WTC11 (cell line): ENCODE results near the gene SLIT3. TPM values are rescaled to one million over a fixed set of nuclear protein-coding genes. Genes with fewer than 3 reads are reported as not detected.

Source experiments
- ATAC-seq: fragments of 200-7000 bp; cut with Tn5 transposase; 2 replicates; pipeline ENCODE4 v1.10.0; 2021; ENCODE audit warnings: mild to moderate bottlenecking, moderate library complexity
- CTCF ChIA-PET: fragments of 300-600 bp; sonication (Branson Sonifier 250); formaldehyde crosslinking; loops from one replicate; lab custom pipeline; 2021; ENCODE audit warnings: antibody characterized with exemption; lab: Charles Lee
- POLR2A ChIA-PET: fragments of 350-600 bp; sonication (Branson Sonifier 250); formaldehyde crosslinking; loops from one replicate; lab custom pipeline; 2021; ENCODE audit warnings: antibody characterized with exemption; lab: Charles Lee
- DNase-seq: peaks from one replicate; pipeline ENCODE4 v3.0.0; 2021; ENCODE audit warnings: low spot score
- H3K27ac Mint-ChIP-seq: 2 replicates; pipeline ENCODE4 v1.8.0; 2021; ENCODE audit warnings: mixed read lengths
- H3K27me3 Mint-ChIP-seq: 2 replicates; pipeline ENCODE4 v1.8.0; 2021; ENCODE audit warnings: low read depth, mild to moderate bottlenecking, moderate library complexity, mixed read lengths
- H3K36me3 Mint-ChIP-seq: 2 replicates; pipeline ENCODE4 v1.8.0; 2021; ENCODE audit warnings: mixed read lengths
- H3K4me1 Mint-ChIP-seq: 2 replicates; pipeline ENCODE4 v1.8.0; 2022; ENCODE audit warnings: mixed read lengths
- H3K4me3 Mint-ChIP-seq: 2 replicates; pipeline ENCODE4 v1.8.0; 2021; ENCODE audit warnings: mild to moderate bottlenecking, moderate library complexity, mixed read lengths
- H3K9me3 Mint-ChIP-seq: 2 replicates; pipeline ENCODE4 v1.8.0; 2021; ENCODE audit warnings: mixed read lengths
- ATF1 ChIP-seq: sonication (generic); formaldehyde crosslinking; IDR thresholded peaks from 2 replicates; pipeline ENCODE4 v1.8.1; 2023; ENCODE audit warnings: mild to moderate bottlenecking, moderate library complexity, missing genetic modification reagents
- CREB1 ChIP-seq: sonication (generic); formaldehyde crosslinking; IDR thresholded peaks from 2 replicates; pipeline ENCODE4 v1.8.0; 2023; ENCODE audit warnings: mild to moderate bottlenecking, missing genetic modification reagents
- FOXJ3 ChIP-seq: sonication (generic); formaldehyde crosslinking; IDR thresholded peaks from 2 replicates; pipeline ENCODE4 v1.9.0; 2021; ENCODE audit warnings: missing genetic modification reagents, mild to moderate bottlenecking, borderline replicate concordance
- GABPB1 ChIP-seq: sonication (generic); formaldehyde crosslinking; IDR thresholded peaks from 2 replicates; pipeline ENCODE4 v1.8.1; 2023; ENCODE audit warnings: mild to moderate bottlenecking, missing genetic modification reagents
- HMGA2 ChIP-seq: fragments of 250-450 bp; sonication (Bioruptor Pico); IDR thresholded peaks from 2 replicates; pipeline ENCODE4 v1.4.0; 2021; ENCODE audit warnings: mild to moderate bottlenecking, moderate library complexity
- IRF2 ChIP-seq: sonication (generic); formaldehyde crosslinking; IDR thresholded peaks from 2 replicates; pipeline ENCODE4 v1.8.0; 2022; ENCODE audit warnings: low read depth, missing genetic modification reagents, borderline replicate concordance
- MAX ChIP-seq: sonication (generic); formaldehyde crosslinking; IDR thresholded peaks from 2 replicates; pipeline ENCODE4 v1.8.0; 2022; ENCODE audit warnings: mild to moderate bottlenecking, missing genetic modification reagents
- MYBL2 ChIP-seq: sonication (generic); formaldehyde crosslinking; IDR thresholded peaks from 2 replicates; pipeline ENCODE4 v1.8.1; 2023; ENCODE audit warnings: mild to moderate bottlenecking, moderate library complexity, missing genetic modification reagents
- NFATC4 ChIP-seq: fragments of 250-450 bp; sonication (Bioruptor Pico); IDR thresholded peaks from 2 replicates; pipeline ENCODE4 v1.9.0; 2021; ENCODE audit warnings: mild to moderate bottlenecking
- NR1H2 ChIP-seq: sonication (generic); formaldehyde crosslinking; IDR thresholded peaks from 2 replicates; pipeline ENCODE4 v1.9.0; 2021; ENCODE audit warnings: mild to moderate bottlenecking, moderate library complexity, missing genetic modification reagents
- NR2C2 ChIP-seq: sonication (generic); formaldehyde crosslinking; IDR thresholded peaks from 2 replicates; pipeline ENCODE4 v1.8.0; 2022; ENCODE audit warnings: mild to moderate bottlenecking, missing genetic modification reagents
- PRRX2 ChIP-seq: fragments of 250-450 bp; sonication (Bioruptor Pico); IDR thresholded peaks from 2 replicates; pipeline ENCODE4 v1.8.0; 2021; ENCODE audit warnings: mild to moderate bottlenecking
- TCF7 ChIP-seq: sonication (generic); formaldehyde crosslinking; IDR thresholded peaks from 2 replicates; pipeline ENCODE4 v1.8.0; 2022; ENCODE audit warnings: mild to moderate bottlenecking, low read depth, missing genetic modification reagents, moderate library complexity
- TEAD4 ChIP-seq: sonication (generic); formaldehyde crosslinking; IDR thresholded peaks from 2 replicates; pipeline ENCODE4 v1.8.0; 2022; ENCODE audit warnings: mild to moderate bottlenecking, missing genetic modification reagents
- ZNF138 ChIP-seq: sonication (generic); formaldehyde crosslinking; conservative IDR thresholded peaks from 2 replicates; pipeline ENCODE4 v1.8.1; 2022; ENCODE audit warnings: mild to moderate bottlenecking, moderate library complexity, missing genetic modification reagents
- ZNF396 ChIP-seq: fragments of 250-450 bp; sonication (Bioruptor Pico); IDR thresholded peaks from 2 replicates; pipeline ENCODE4 v1.8.0; 2021; ENCODE audit warnings: mild to moderate bottlenecking, moderate library complexity, borderline replicate concordance
- ZNF416 ChIP-seq: fragments of 250-450 bp; sonication (Bioruptor Pico); IDR thresholded peaks from 2 replicates; pipeline ENCODE4 v1.9.0; 2021; ENCODE audit warnings: mild to moderate bottlenecking, inconsistent platforms
- ZNF671 ChIP-seq: fragments of 250-450 bp; sonication (Bioruptor Pico); IDR thresholded peaks from 2 replicates; pipeline ENCODE4 v1.8.0; 2021; ENCODE audit warnings: mild to moderate bottlenecking
- total RNA-seq: library from RNA; stranded (reverse); gene quantifications from 3 replicates; pipeline ENCODE4 v1.2.3, GENCODE V29; 2021
- TF ChIP-seq, protein P1 (sequence below): fragments of 250-450 bp; sonication (Bioruptor Pico); IDR thresholded peaks from 2 replicates; pipeline ENCODE4 v1.8.0; 2021; ENCODE audit warnings: mild to moderate bottlenecking
- TF ChIP-seq, protein P2 (sequence below): fragments of 250-450 bp; sonication (Bioruptor Pico); IDR thresholded peaks from 2 replicates; pipeline ENCODE4 v1.9.0; 2021; ENCODE audit warnings: mild to moderate bottlenecking
- TF ChIP-seq, protein P3 (sequence below): sonication (generic); formaldehyde crosslinking; conservative IDR thresholded peaks from 2 replicates; pipeline ENCODE4 v1.8.1; 2022; ENCODE audit warnings: mild to moderate bottlenecking, missing genetic modification reagents
- TF ChIP-seq, protein P4 (sequence below): sonication (generic); formaldehyde crosslinking; IDR thresholded peaks from 2 replicates; pipeline ENCODE4 v1.8.1; 2023; ENCODE audit warnings: mild to moderate bottlenecking, moderate library complexity, missing genetic modification reagents
- TF ChIP-seq, protein P5 (sequence below): sonication (generic); formaldehyde crosslinking; IDR thresholded peaks from 2 replicates; pipeline ENCODE4 v1.8.1; 2022; ENCODE audit warnings: low read depth, mild to moderate bottlenecking, moderate library complexity, missing genetic modification reagents, borderline replicate concordance

The SLIT3 gene
- total RNA-seq, 1 experiment from 2014 or later: 1.9 TPM

GRCh38 chr5:168893283-168893682, 407.7 kb downstream of the SLIT3 start:
- ATAC-seq: no peak
- no peak overlapping the region for H3K27ac Mint-ChIP-seq
- DNase-seq: no peak
- no peaks in the 10 kb centered on the region for H3K36me3 Mint-ChIP-seq
- peaks cover 3% of the 10 kb centered on the region; the same call in 1 of the 2 replicates for H3K4me1 Mint-ChIP-seq
- no peak for TF ChIP-seq HMGA2 (CRISPR knock-in tag)
- TF ChIP-seq IRF2: no peak
- TF ChIP-seq, protein P1, sequence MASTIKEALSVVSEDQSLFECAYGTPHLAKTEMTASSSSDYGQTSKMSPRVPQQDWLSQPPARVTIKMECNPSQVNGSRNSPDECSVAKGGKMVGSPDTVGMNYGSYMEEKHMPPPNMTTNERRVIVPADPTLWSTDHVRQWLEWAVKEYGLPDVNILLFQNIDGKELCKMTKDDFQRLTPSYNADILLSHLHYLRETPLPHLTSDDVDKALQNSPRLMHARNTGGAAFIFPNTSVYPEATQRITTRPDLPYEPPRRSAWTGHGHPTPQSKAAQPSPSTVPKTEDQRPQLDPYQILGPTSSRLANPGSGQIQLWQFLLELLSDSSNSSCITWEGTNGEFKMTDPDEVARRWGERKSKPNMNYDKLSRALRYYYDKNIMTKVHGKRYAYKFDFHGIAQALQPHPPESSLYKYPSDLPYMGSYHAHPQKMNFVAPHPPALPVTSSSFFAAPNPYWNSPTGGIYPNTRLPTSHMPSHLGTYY: no peak
- no peak for TF ChIP-seq NFATC4 (CRISPR knock-in tag)
- TF ChIP-seq, protein P2, sequence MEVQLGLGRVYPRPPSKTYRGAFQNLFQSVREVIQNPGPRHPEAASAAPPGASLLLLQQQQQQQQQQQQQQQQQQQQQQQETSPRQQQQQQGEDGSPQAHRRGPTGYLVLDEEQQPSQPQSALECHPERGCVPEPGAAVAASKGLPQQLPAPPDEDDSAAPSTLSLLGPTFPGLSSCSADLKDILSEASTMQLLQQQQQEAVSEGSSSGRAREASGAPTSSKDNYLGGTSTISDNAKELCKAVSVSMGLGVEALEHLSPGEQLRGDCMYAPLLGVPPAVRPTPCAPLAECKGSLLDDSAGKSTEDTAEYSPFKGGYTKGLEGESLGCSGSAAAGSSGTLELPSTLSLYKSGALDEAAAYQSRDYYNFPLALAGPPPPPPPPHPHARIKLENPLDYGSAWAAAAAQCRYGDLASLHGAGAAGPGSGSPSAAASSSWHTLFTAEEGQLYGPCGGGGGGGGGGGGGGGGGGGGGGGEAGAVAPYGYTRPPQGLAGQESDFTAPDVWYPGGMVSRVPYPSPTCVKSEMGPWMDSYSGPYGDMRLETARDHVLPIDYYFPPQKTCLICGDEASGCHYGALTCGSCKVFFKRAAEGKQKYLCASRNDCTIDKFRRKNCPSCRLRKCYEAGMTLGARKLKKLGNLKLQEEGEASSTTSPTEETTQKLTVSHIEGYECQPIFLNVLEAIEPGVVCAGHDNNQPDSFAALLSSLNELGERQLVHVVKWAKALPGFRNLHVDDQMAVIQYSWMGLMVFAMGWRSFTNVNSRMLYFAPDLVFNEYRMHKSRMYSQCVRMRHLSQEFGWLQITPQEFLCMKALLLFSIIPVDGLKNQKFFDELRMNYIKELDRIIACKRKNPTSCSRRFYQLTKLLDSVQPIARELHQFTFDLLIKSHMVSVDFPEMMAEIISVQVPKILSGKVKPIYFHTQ (CRISPR knock-in tag): no peak
- no peak for TF ChIP-seq GABPB1 (CRISPR knock-in tag)
- TF ChIP-seq PRRX2 (CRISPR knock-in tag): no peak
- no peak for TF ChIP-seq NR2C2
- no peak for TF ChIP-seq ATF1 (CRISPR knock-in tag)
- TF ChIP-seq, protein P3, sequence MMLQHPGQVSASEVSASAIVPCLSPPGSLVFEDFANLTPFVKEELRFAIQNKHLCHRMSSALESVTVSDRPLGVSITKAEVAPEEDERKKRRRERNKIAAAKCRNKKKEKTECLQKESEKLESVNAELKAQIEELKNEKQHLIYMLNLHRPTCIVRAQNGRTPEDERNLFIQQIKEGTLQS (CRISPR knock-in tag): no peak
- no peak for TF ChIP-seq MYBL2 (CRISPR knock-in tag)
- TF ChIP-seq NR1H2 (CRISPR knock-in tag): no peak
- TF ChIP-seq ZNF416: no peak
- no peak for TF ChIP-seq ZNF138 (CRISPR knock-in tag)
- no peak for TF ChIP-seq FOXJ3
- H3K27me3 Mint-ChIP-seq: no peaks in the 10 kb centered on the region; the same call in 1 of the 2 replicates
- ChIA-PET POLR2A (no interaction called here), CTCF (interaction anchor here (0.6 kb wide), 1 partner anchor 186 kb away, joined by 3 read pairs; no protein-coding TSS in a partner anchor)
- no peaks in the 10 kb centered on the region for H3K9me3 Mint-ChIP-seq
- H3K4me3 Mint-ChIP-seq: no peak overlapping the region

DNA sequence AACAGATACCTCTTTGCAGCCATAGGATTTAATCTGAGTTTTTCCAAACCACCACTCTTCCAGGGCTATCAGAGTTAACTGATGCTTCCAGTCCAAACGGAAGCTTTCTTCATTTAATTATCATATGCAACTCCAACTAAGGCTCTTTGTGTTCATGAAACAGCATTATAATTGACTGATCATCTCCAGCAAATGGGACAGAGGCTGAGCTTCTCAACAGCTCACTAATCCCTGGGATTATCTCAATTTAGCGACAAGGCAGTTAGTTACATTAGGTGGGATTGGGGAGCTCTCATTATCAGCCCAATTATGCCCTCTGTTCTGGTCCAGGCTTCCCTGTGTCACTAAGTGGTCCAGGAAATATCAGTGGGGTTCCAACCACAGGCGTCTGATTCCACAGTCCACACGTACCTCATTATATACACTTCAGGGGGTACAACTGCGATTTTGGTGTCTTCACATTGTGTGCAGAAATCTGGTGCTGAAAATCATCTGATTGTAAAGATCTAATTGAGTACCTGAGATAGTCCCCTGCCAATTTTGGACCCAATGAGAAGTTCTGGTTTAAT, 408.2 kb downstream of the SLIT3 start:
- ChIA-PET CTCF (interaction anchor here (0.6 kb wide), 1 partner anchor 186 kb away, joined by 3 read pairs; no protein-coding TSS in a partner anchor), POLR2A (interaction anchor here (0.6 kb wide), 1 partner anchor 615 kb away, joined by 3 read pairs; no protein-coding TSS in a partner anchor)
- ATAC-seq (no peak), DNase-seq (no peak)
- no peak overlapping the region for H3K4me3 Mint-ChIP-seq
- no peaks in the 10 kb centered on the region for H3K9me3 Mint-ChIP-seq
- no peak overlapping the region for H3K27ac Mint-ChIP-seq
- TF ChIP-seq, protein P4, sequence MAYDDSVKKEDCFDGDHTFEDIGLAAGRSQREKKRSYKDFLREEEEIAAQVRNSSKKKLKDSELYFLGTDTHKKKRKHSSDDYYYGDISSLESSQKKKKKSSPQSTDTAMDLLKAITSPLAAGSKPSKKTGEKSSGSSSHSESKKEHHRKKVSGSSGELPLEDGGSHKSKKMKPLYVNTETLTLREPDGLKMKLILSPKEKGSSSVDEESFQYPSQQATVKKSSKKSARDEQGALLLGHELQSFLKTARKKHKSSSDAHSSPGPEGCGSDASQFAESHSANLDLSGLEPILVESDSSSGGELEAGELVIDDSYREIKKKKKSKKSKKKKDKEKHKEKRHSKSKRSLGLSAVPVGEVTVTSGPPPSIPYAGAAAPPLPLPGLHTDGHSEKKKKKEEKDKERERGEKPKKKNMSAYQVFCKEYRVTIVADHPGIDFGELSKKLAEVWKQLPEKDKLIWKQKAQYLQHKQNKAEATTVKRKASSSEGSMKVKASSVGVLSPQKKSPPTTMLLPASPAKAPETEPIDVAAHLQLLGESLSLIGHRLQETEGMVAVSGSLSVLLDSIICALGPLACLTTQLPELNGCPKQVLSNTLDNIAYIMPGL (CRISPR knock-in tag): no peak
- TF ChIP-seq CREB1 (no peak), TEAD4 (CRISPR knock-in tag) (no peak), ZNF396 (CRISPR knock-in tag) (no peak), ZNF671 (CRISPR knock-in tag) (no peak), MAX (CRISPR knock-in tag) (no peak), TCF7 (CRISPR knock-in tag) (no peak)
- TF ChIP-seq, protein P5, sequence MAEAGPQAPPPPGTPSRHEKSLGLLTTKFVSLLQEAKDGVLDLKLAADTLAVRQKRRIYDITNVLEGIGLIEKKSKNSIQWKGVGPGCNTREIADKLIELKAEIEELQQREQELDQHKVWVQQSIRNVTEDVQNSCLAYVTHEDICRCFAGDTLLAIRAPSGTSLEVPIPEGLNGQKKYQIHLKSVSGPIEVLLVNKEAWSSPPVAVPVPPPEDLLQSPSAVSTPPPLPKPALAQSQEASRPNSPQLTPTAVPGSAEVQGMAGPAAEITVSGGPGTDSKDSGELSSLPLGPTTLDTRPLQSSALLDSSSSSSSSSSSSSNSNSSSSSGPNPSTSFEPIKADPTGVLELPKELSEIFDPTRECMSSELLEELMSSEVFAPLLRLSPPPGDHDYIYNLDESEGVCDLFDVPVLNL (CRISPR knock-in tag): no peak
- TF ChIP-seq, protein P1: no peak
- TF ChIP-seq, all 79 proteins: peak for 0
- H3K4me1 Mint-ChIP-seq: peaks cover under 1% of the 10 kb centered on the region; the same call in 1 of the 2 replicates
- no peaks in the 10 kb centered on the region for H3K36me3 Mint-ChIP-seq
- H3K27me3 Mint-ChIP-seq: no peaks in the 10 kb centered on the region; the same call in 1 of the 2 replicates
